HL-60/S4 (cell line): ENCODE results near the gene DEFB131B.
"Not testable (repeated sequence)": the region's sequence is repeated elsewhere in the genome, so short reads cannot be mapped to it uniquely, and the experiment has no call there.

ENCODE experiments used
- in situ Hi-C: fragments of 300-500 bp; cut with MboI; formaldehyde crosslinking; loops from 2 replicates; pipeline ENCODE4 v1.14.3; 2022; ENCODE audit warnings: low sequenced_read_pairs

The DEFB131B gene

GRCh38 chr11:71911321-71911985 is 33.2 kb downstream of the DEFB131B start:
- in situ Hi-C loops: not testable (repeated sequence)

GRCh38 chr11:71911986-71912340 is 33.7 kb downstream of the DEFB131B start:
- in situ Hi-C loops: not testable (repeated sequence)

- in situ Hi-C loops: no loop called here
Observed at GRCh38 chr11:71913756-71914526, 35.7 kb downstream of the DEFB131B start.

GRCh38 chr11:71914617-71915189 is 36.5 kb downstream of the DEFB131B start:
- in situ Hi-C loops: no loop called here

- in situ Hi-C loops: no loop called here
Observed at GRCh38 chr11:71917646-71918140, 39.4 kb downstream of the DEFB131B start.

- in situ Hi-C loops: no loop called here
Observed at GRCh38 chr11:71927820-71928736, 49.8 kb downstream of the DEFB131B start, which contains the start of gene XNDC1N. Gene XNDC1N, minus strand, starts transcription at chr11:71928594. Its CDS starts 5,241 bp downstream, at chr11:71923353.

- in situ Hi-C loops: no loop called here
Observed at GRCh38 chr11:71928737-71929443, 50.6 kb downstream of the DEFB131B start, which contains the start of gene RNF121. Gene RNF121, plus strand, starts transcription at chr11:71929046. Its CDS starts 16 bp downstream, at chr11:71929062.

- in situ Hi-C loops: no loop called here
Observed at GRCh38 chr11:71929491-71929890, 51.2 kb downstream of the DEFB131B start.

GRCh38 chr11:71930556-71931244 is 52.4 kb downstream of the DEFB131B start:
- in situ Hi-C loops: no loop called here

GRCh38 chr11:71931245-71931602 is 53.0 kb downstream of the DEFB131B start:
- in situ Hi-C loops: no loop called here

- in situ Hi-C loops: no loop called here
Observed at GRCh38 chr11:71933141-71933933, 55.1 kb downstream of the DEFB131B start.
